Spleen (tissue), 11 donors: ENCODE measurements around the gene TRABD2B. TPM values are rescaled to one million over a fixed set of nuclear protein-coding genes. Genes with fewer than 3 reads are reported as not detected.

ENCODE experiments used
- DNase-seq: peaks from one replicate; pipeline ENCODE4 v3.0.0-alpha.2; 2020
- H3K27ac ChIP-seq, 8 donors: fragments of 200-600 bp; sonication (generic) in 7 of 8; 1 replicate in 4 of 8; 2 replicates in 4 of 8; pipeline versions ENCODE4 v1.5.0 to v1.8.0; 2016 to 2021; ENCODE audit warnings: inconsistent platforms in 4 of 8, mild to moderate bottlenecking in 4 of 8, moderate library complexity in 1 of 8
- H3K27me3 ChIP-seq, 7 donors: fragments of 200-600 bp; sonication (generic) in 6 of 7; replicated peaks in 1 of 7; 1 replicate in 4 of 7; 2 replicates in 3 of 7; pipeline versions ENCODE4 v1.5.0 to v1.8.0; 2016 to 2021; ENCODE audit warnings: inconsistent platforms in 3 of 7, mild to moderate bottlenecking in 1 of 7
- H3K36me3 ChIP-seq, 6 donors: fragments of 200-600 bp; sonication (generic) in 5 of 6; 1 replicate in 4 of 6; 2 replicates in 2 of 6; pipeline versions ENCODE4 v1.5.0 to v1.8.0; 2016 to 2021; ENCODE audit warnings: inconsistent platforms in 2 of 6
- H3K4me1 ChIP-seq, 6 donors: fragments of 200-600 bp; sonication (generic) in 5 of 6; 1 replicate in 3 of 6; 2 replicates in 3 of 6; pipeline versions ENCODE4 v1.5.0 to v1.8.0; 2016 to 2021; ENCODE audit warnings: inconsistent platforms in 3 of 6
- H3K4me3 ChIP-seq, 8 donors: fragments of 200-600 bp; sonication (generic) in 7 of 8; 1 replicate in 4 of 8; 2 replicates in 4 of 8; pipeline versions ENCODE4 v1.5.0 to v1.8.0; 2016 to 2021; ENCODE audit warnings: inconsistent platforms in 4 of 8, mild to moderate bottlenecking in 4 of 8, moderate library complexity in 2 of 8
- H3K9me3 ChIP-seq, 8 donors: fragments of 200-600 bp; sonication (generic) in 7 of 8; 1 replicate in 4 of 8; 2 replicates in 4 of 8; pipeline versions ENCODE4 v1.5.0 to v1.8.0; 2016 to 2021; ENCODE audit warnings: inconsistent platforms in 4 of 8
- CTCF ChIP-seq, 11 experiments: fragments of 200-600 bp in 7 of 11; fragments of 450-650 bp in 4 of 11; sonication (generic) in 4 of 11; IDR thresholded peaks in 8 of 11; conservative IDR thresholded peaks in 3 of 11; 1 replicate in 7 of 11; 2 replicates in 4 of 11; pipeline versions ENCODE4 v1.4.0 to v1.8.0; 2016 to 2021; ENCODE audit warnings: antibody characterized with exemption in 11 of 11, inconsistent platforms in 4 of 11, mild to moderate bottlenecking in 1 of 11
- POLR2A ChIP-seq, 3 donors: fragments of 450-650 bp; IDR thresholded peaks; one replicate each; pipeline ENCODE4 v1.5.1; 2017; ENCODE audit warnings: antibody characterized with exemption in 3 of 3, mild to moderate bottlenecking in 1 of 3
- POLR2AphosphoS5 ChIP-seq, 3 donors: sonication (generic); formaldehyde crosslinking; IDR thresholded peaks; one replicate each; pipeline ENCODE4 v1.5.1; 2017; ENCODE audit warnings: antibody characterized with exemption in 3 of 3
- WGBS, 5 donors: extraction: QIAGEN DNeasy Blood & Tissue Kit in 3 of 5; methylation state at CpG; one replicate each; pipeline versions ENCODE4 v1.1.5 to v1.1.7; 2013 to 2018; 5-methylcytosine and 5-hydroxymethylcytosine counted together
- intact Hi-C: fragments of 100-400 bp; cut with DNase I; formaldehyde crosslinking; loops from one replicate; pipeline ENCODE4 v1.15.0; 2023; ENCODE audit warnings: low total_unique reads
- polyA plus RNA-seq, 3 donors: library from polyadenylated mRNA; stranded (reverse); fragments of 200-250 nt; gene quantifications; one replicate each; pipeline ENCODE4 v1.2.1, GENCODE V29; 2013
- total RNA-seq, 7 donors: library from RNA; depleted of rRNA in 3 of 7; stranded (reverse); fragments of >200 nt in 3 of 7; fragmentation: NEBNext Ultra II Directional in 4 of 7; extraction: Animal tissue kit (Norgen Biotek cat#: 25700) in 4 of 7; gene quantifications; one replicate each; pipeline versions ENCODE4 v1.1.0 to v1.2.1, GENCODE V29; 2016 to 2021
- donor health status: healthy with polysubstance abuse.
- donor health status: DM: no; HTN: no; CAD: no; lungs with moderate emphysema.
- donor health status: DM: no; HTN: no; CAD: no.
- donor health status: Bipolar disorder and iron deficiency.
- donor health status: healthy.
- donor health status: DM: no; HTN: no; CAD: no.
- donor health status: DM: yes; HTN: yes; CAD: no.

The TRABD2B gene
- total and polyA plus RNA-seq, 10 donors, result 0.11 to 3.5 (median 0.64) TPM

GRCh38 chr1:47980501-47980900 lies 16.7 kb downstream of the TRABD2B start:
- Histone ChIP-seq H3K36me3 (no peaks in the 10 kb centered on the region), H3K4me3 (no peak overlapping the region), H3K27me3 (peaks cover 0 to 64% (median 7%) of the 10 kb centered on the region in 7 donors), H3K4me1 (peaks cover 0 to 12% (median 3%) of the 10 kb centered on the region in 6 donors), H3K27ac (no peak overlapping the region), H3K9me3 (no peaks in the 10 kb centered on the region)
- 82 to 95% (median 92%) methylated on average over 3 of the region's 3 CpGs for WGBS, 5 donors
- DNase-seq, result no peak
- no peak for TF ChIP-seq CTCF (IDR thresholded peaks at IDR 0.05 in 8 of 11, conservative IDR thresholded peaks at IDR 0.05 in 3 of 11)
- no peak for TF ChIP-seq POLR2A (IDR thresholded peaks at IDR 0.05)
- no peak for TF ChIP-seq POLR2AphosphoS5 (IDR thresholded peaks at IDR 0.05)
- intact Hi-C loops, result no loop called here

GRCh38 chr1:47979724-47980123 lies 17.5 kb downstream of the TRABD2B start:
- Histone ChIP-seq H3K27me3 (peaks cover 0 to 56% (median 7%) of the 10 kb centered on the region in 7 donors), H3K36me3 (no peaks in the 10 kb centered on the region), H3K4me1 (peaks cover 0 to 9% (median 3%) of the 10 kb centered on the region in 6 donors), H3K4me3 (no peak overlapping the region), H3K27ac (no peak overlapping the region), H3K9me3 (no peaks in the 10 kb centered on the region)
- intact Hi-C loops, result no loop called here
- WGBS, 5 donors, result 50 to 82% (median 77%) methylated on average over 3 of the region's 3 CpGs
- TF ChIP-seq POLR2AphosphoS5 (IDR thresholded peaks at IDR 0.05) (no peak), CTCF (IDR thresholded peaks at IDR 0.05 in 8 of 11, conservative IDR thresholded peaks at IDR 0.05 in 3 of 11) (no peak), POLR2A (IDR thresholded peaks at IDR 0.05) (no peak)
- DNase-seq, result no peak

GRCh38 chr1:47978486-47978885 lies 18.7 kb downstream of the TRABD2B start:
- Histone ChIP-seq H3K4me3 (no peak overlapping the region), H3K27me3 (peaks cover 0 to 44% (median 0%) of the 10 kb centered on the region in 7 donors), H3K4me1 (no peaks in the 10 kb centered on the region), H3K27ac (no peak overlapping the region), H3K9me3 (no peaks in the 10 kb centered on the region), H3K36me3 (no peaks in the 10 kb centered on the region)
- WGBS, 5 donors, result 85 to 92% (median 88%) methylated on average over 12 of the region's 12 CpGs
- intact Hi-C loops, result no loop called here
- TF ChIP-seq POLR2A (IDR thresholded peaks at IDR 0.05) (no peak), POLR2AphosphoS5 (IDR thresholded peaks at IDR 0.05) (no peak), CTCF (IDR thresholded peaks at IDR 0.05 in 8 of 11, conservative IDR thresholded peaks at IDR 0.05 in 3 of 11) (no peak)
- no peak for DNase-seq

- 89 to 96% (median 93%) methylated on average over 2 of the region's 2 CpGs for WGBS, 5 donors
- intact Hi-C loops, result no loop called here
- no peak overlapping the region for H3K4me3 ChIP-seq
- no peaks in the 10 kb centered on the region for H3K4me1 ChIP-seq
- no peak for DNase-seq
- H3K36me3 ChIP-seq, result no peaks in the 10 kb centered on the region
- H3K27ac ChIP-seq, result no peak overlapping the region
- peaks cover 0 to 26% (median 0%) of the 10 kb centered on the region in 7 donors for H3K27me3 ChIP-seq
- TF ChIP-seq POLR2A (IDR thresholded peaks at IDR 0.05), result no peak
- no peaks in the 10 kb centered on the region for H3K9me3 ChIP-seq
Measured at GRCh38 chr1:47976728-47977127, 20.5 kb downstream of the TRABD2B start.

GRCh38 chr1:47976267-47976666 lies 20.9 kb downstream of the TRABD2B start:
- no peak for DNase-seq
- Histone ChIP-seq H3K4me3 (no peak overlapping the region), H3K27ac (no peak overlapping the region), H3K9me3 (no peaks in the 10 kb centered on the region), H3K27me3 (peaks cover 0 to 22% (median 0%) of the 10 kb centered on the region in 7 donors), H3K36me3 (no peaks in the 10 kb centered on the region), H3K4me1 (no peaks in the 10 kb centered on the region)
- WGBS, 5 donors, result 66 to 96% (median 82%) methylated on average over 3 of the region's 3 CpGs
- intact Hi-C loops, result no loop called here
- no peak for TF ChIP-seq CTCF (IDR thresholded peaks at IDR 0.05 in 8 of 11, conservative IDR thresholded peaks at IDR 0.05 in 3 of 11)
- TF ChIP-seq POLR2AphosphoS5 (IDR thresholded peaks at IDR 0.05), result no peak
- TF ChIP-seq POLR2A (IDR thresholded peaks at IDR 0.05), result no peak
